Karpas-422 (cell line): ENCODE data around the gene KLHDC4. TPM values are rescaled to one million over a fixed set of nuclear protein-coding genes. Genes with fewer than 3 reads are reported as not detected.

Experiments
- DNase-seq: peaks from one replicate; pipeline ENCODE4 v3.0.0-alpha.2; 2015
- H2AFZ ChIP-seq: fragments of 200-600 bp; sonication (generic); 2 replicates; pipeline ENCODE4 v1.6.1; 2014; ENCODE audit warnings: antibody characterized with exemption, low read length, mixed read lengths
- H3K27ac ChIP-seq: fragments of 200-600 bp; sonication (generic); 2 replicates; pipeline ENCODE4 v1.5.1; 2014; ENCODE audit warnings: mild to moderate bottlenecking, low read length, moderate library complexity
- H3K27me3 ChIP-seq: fragments of 200-600 bp; sonication (generic); 2 replicates; pipeline ENCODE4 v1.6.1; 2014; ENCODE audit warnings: low read length, mixed read lengths
- H3K36me3 ChIP-seq: fragments of 200-600 bp; sonication (generic); 2 replicates; pipeline ENCODE4 v1.6.1; 2014; ENCODE audit warnings: low read length, mixed read lengths; ENCODE audit not compliant: insufficient read depth
- H3K4me1 ChIP-seq: fragments of 200-600 bp; sonication (generic); 2 replicates; pipeline ENCODE4 v1.6.1; 2014; ENCODE audit warnings: mild to moderate bottlenecking, low read length, mixed read lengths
- H3K4me2 ChIP-seq: fragments of 200-600 bp; sonication (generic); 2 replicates; pipeline ENCODE4 v1.6.1; 2014; ENCODE audit warnings: low read length, low read depth, mild to moderate bottlenecking; ENCODE audit not compliant: poor library complexity, severe bottlenecking
- H3K4me3 ChIP-seq: fragments of 200-600 bp; sonication (generic); 2 replicates; pipeline ENCODE4 v1.5.1; 2014; ENCODE audit warnings: mild to moderate bottlenecking, antibody characterized with exemption, low read length, mixed read lengths
- H3K79me2 ChIP-seq: fragments of 200-600 bp; sonication (generic); 2 replicates; pipeline ENCODE4 v1.6.1; 2014; ENCODE audit warnings: mild to moderate bottlenecking, low read length, mixed read lengths
- H3K9ac ChIP-seq: fragments of 200-600 bp; sonication (generic); 2 replicates; pipeline ENCODE4 v1.6.0; 2014; ENCODE audit warnings: low read length
- H3K9me2 ChIP-seq: fragments of 200-600 bp; sonication (generic), shearing (Covaris generic); replicated peaks from 2 replicates; pipeline ENCODE4 v1.6.0; 2014; ENCODE audit warnings: mild to moderate bottlenecking, low read length, moderate library complexity; ENCODE audit not compliant: insufficient read depth
- H3K9me3 ChIP-seq: fragments of 300-700, 200-600 bp; sonication (generic); 2 replicates; pipeline ENCODE4 v1.6.1; 2014; ENCODE audit warnings: low read length, mixed read lengths
- H4K20me1 ChIP-seq: fragments of 200-600 bp; sonication (generic); 2 replicates; pipeline ENCODE4 v1.6.1; 2014; ENCODE audit warnings: mild to moderate bottlenecking, antibody characterized with exemption, low read length, low read depth; ENCODE audit not compliant: insufficient read depth
- total RNA-seq: library from RNA; depleted of rRNA; stranded (reverse); fragments of >200 nt; shearing (Covaris generic); gene quantifications from 2 replicates; pipeline ENCODE4 v1.2.3, GENCODE V29; 2014; ENCODE audit warnings: low replicate concordance

The KLHDC4 gene
- total RNA-seq, 1 experiment from 2014 or later: 21.1 TPM

DNA sequence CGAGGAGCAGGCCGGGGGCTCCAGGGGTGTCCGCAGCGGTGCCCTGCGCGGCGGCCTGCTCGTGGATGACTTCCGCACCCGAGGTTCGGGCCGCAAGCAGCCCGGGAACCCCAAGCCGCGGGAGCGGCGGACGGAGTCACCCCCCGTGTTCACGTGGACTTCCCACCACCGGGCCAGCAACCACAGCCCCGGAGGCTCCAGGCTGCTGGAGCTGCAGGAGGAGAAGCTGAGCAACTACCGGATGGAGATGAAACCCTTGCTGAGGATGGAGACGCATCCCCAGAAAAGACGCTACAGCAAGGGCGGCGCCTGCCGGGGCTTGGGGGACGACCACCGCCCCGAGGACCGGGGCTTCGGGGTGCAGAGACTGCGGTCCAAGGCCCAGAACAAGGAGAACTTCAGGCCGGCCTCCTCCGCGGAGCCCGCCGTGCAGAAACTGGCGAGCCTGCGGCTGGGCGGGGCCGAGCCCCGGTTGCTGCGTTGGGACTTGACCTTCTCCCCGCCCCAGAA, 75.8 kb downstream of the KLHDC4 start:
- no peak overlapping the region for H3K9ac ChIP-seq
- no peaks in the 10 kb centered on the region for H3K9me2 ChIP-seq
- H3K4me1 ChIP-seq: no peaks in the 10 kb centered on the region
- H3K9me3 ChIP-seq: no peaks in the 10 kb centered on the region
- DNase-seq: no peak
- no peaks in the 10 kb centered on the region for H3K79me2 ChIP-seq
- H3K36me3 ChIP-seq: no peaks in the 10 kb centered on the region
- H2AFZ ChIP-seq: no peak overlapping the region
- H3K4me3 ChIP-seq: no peak overlapping the region
- no peaks in the 10 kb centered on the region for H4K20me1 ChIP-seq
- H3K27ac ChIP-seq: no peak overlapping the region
- no peaks in the 10 kb centered on the region for H3K27me3 ChIP-seq
- H3K4me2 ChIP-seq: no peak overlapping the region

DNA sequence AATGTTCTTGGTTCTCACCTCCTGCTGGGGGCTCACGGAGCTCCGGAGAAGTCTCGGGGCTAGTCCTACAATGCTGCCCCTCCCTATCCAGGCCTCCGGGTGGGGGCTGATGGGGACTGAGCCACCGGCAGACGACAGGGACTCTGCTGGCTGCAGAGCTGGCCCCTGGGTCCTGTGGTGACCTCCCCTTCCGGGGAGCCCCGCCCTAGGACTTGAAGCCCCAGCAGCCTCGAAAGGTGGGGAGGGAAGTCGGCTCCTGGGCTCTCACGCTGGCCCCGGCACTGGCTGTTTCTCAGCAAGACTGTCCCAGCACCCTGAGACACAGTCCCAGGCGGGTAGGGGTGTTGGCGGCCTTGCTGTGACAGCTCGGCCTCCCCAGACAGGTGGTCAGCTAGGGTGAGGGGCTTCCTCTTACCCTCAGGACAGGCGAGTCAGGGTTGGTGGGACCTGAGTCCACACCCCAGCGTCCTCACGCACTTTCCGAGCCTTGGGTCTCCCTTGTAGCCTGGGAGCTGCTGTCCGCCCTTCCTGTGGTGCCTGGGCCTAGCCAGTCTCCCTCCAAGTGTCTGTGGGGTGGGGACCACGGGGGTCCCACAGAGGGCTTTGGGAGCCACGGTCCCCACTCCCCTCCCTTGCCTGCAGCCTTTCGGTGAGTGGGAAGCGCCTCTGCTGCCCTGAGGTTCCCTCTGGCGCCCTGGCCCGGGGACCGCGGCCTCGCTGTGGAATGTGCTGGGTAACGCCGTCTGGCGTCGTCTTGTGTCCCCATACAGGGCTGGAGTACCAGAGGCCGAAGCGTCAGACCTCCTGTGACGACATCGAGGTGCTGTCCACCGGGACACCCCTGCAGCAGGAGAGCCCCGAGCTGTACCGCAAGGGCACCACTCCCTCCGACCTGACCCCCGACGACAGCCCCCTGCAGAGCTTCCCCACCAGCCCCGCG, 76.6 kb downstream of the KLHDC4 start:
- no peak overlapping the region for H3K4me3 ChIP-seq
- no peaks in the 10 kb centered on the region for H3K36me3 ChIP-seq
- H2AFZ ChIP-seq: no peak overlapping the region
- no peaks in the 10 kb centered on the region for H3K27me3 ChIP-seq
- no peaks in the 10 kb centered on the region for H4K20me1 ChIP-seq
- H3K27ac ChIP-seq: no peak overlapping the region
- no peak for DNase-seq
- no peaks in the 10 kb centered on the region for H3K9me2 ChIP-seq
- no peak overlapping the region for H3K4me2 ChIP-seq
- no peak overlapping the region for H3K9ac ChIP-seq
- H3K4me1 ChIP-seq: no peaks in the 10 kb centered on the region
- no peaks in the 10 kb centered on the region for H3K79me2 ChIP-seq
- no peaks in the 10 kb centered on the region for H3K9me3 ChIP-seq

DNA sequence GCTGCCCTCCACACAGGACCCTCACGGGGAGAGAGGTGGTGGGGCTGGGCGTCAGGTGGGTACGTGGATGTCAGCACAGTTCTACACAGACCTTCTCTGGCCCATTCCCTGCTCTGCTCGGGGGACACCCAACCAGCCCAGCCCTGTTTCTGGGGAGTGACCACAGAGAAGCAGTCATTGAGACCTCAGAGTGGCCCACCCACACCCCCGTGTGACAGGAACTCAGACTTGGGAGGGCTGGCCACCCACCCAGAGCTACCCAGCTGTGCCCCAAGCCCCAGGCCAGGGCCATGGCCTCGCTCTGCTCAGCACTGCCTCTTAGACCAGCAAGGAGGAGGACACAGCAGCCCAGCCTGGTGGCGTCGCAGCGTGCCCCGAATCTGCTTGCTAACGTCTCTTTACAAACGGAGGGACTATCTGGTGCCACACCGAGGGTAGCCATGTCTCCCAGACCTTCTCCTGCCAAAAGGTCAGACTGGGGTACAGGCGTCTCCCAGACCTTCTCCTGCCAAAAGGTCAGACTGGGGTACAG, 77.7 kb downstream of the KLHDC4 start:
- Histone ChIP-seq H3K27ac (no peak overlapping the region), H3K9ac (no peak overlapping the region), H3K4me3 (no peak overlapping the region), H3K9me3 (no peaks in the 10 kb centered on the region), H4K20me1 (no peaks in the 10 kb centered on the region), H3K79me2 (no peaks in the 10 kb centered on the region), H2AFZ (no peak overlapping the region), H3K4me2 (no peak overlapping the region), H3K4me1 (no peaks in the 10 kb centered on the region), H3K27me3 (no peaks in the 10 kb centered on the region), H3K36me3 (no peaks in the 10 kb centered on the region), H3K9me2 (no peaks in the 10 kb centered on the region)
- no peak for DNase-seq

DNA sequence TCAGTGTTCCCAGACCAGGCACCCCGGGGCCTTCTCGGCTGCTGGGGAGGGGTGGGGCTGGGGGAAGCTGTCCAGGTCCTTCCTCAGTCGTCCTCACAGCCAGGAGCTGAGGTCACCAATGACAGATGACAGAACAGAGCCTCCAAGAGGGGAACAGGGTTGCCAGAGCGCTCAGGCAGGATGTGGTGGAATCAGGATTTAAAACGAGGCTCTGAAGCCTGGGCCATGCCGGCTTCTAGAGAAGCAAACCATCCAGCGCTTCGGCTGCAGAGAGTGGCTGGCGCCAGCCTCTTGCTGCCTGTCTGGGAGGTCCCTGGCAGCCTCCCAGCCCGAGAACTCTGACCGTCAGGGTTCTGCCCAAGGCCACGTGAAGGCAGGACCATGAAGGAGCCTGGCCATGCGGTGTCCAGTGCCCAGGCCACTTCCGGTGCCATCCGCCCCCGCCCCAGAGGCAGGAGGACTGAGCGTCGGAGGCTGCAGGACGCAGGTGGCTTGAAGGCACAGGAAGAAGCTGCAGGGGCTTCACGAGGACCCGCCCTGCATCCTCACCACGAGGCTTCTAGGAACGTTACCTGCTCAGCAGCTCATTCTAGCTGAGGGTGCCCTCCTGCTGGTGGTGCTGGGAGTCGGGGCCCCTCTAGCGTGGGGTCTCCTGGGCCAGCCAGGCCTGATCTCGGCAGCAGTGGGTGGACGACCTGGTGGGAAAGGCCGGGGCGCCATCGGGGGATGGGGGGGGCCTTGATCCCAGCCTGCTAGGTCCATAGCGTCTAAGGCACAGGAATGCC, 78.5 kb downstream of the KLHDC4 start:
- no peaks in the 10 kb centered on the region for H3K79me2 ChIP-seq
- no peak overlapping the region for H3K27ac ChIP-seq
- H3K9me3 ChIP-seq: no peaks in the 10 kb centered on the region
- H4K20me1 ChIP-seq: no peaks in the 10 kb centered on the region
- no peak overlapping the region for H3K4me3 ChIP-seq
- no peak overlapping the region for H3K4me2 ChIP-seq
- H3K27me3 ChIP-seq: no peaks in the 10 kb centered on the region
- no peak overlapping the region for H2AFZ ChIP-seq
- no peak for DNase-seq
- H3K4me1 ChIP-seq: no peaks in the 10 kb centered on the region
- no peaks in the 10 kb centered on the region for H3K36me3 ChIP-seq
- no peak overlapping the region for H3K9ac ChIP-seq
- no peaks in the 10 kb centered on the region for H3K9me2 ChIP-seq

DNA sequence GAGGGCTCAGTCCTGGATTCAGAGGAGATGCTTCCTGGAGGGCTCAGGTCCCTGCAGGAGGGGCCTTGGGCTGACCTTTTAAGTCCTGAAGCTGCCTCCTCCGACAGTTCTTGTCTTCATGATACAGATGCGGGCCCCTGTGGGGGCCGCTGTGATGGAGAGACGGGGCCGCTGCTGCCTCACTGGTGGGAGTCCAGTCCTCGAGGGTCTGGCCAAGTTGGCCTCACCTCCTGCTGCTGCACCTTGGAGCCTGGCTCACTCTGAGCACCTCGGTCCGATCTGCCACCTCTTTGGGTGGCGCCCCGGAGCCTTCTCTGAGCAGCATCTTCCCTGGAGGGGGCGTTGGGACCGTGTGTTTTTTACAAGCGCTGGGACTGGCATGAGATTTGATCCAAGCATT, 79.1 kb downstream of the KLHDC4 start:
- Histone ChIP-seq H3K79me2 (no peaks in the 10 kb centered on the region), H3K27me3 (no peaks in the 10 kb centered on the region), H3K4me1 (no peaks in the 10 kb centered on the region), H3K9ac (no peak overlapping the region), H4K20me1 (no peaks in the 10 kb centered on the region), H3K4me2 (no peak overlapping the region), H3K4me3 (no peak overlapping the region), H3K27ac (no peak overlapping the region), H3K9me3 (no peaks in the 10 kb centered on the region), H3K9me2 (no peaks in the 10 kb centered on the region), H2AFZ (no peak overlapping the region), H3K36me3 (no peaks in the 10 kb centered on the region)
- no peak for DNase-seq

DNA sequence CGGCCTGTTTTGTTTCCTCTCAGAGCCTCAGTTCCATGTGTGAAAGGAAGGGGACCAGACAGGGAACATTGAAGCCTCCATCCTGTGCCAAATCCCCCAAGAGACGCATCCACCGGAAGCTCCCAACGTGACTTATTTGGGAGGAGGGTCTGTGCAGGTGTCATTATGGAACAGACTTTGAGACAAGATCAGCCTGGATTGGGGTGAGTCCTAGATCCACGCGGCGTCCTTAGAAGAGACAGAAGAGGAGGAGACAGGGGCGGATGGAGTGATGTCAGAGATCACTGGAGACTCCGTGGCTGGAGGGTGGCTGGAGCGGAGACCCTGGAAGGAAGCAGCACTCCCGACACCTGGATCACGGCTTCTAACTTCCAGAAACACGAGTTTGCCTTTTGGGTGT, 80.0 kb downstream of the KLHDC4 start:
- no peaks in the 10 kb centered on the region for H3K9me3 ChIP-seq
- H3K36me3 ChIP-seq: no peaks in the 10 kb centered on the region
- no peak overlapping the region for H3K4me2 ChIP-seq
- H4K20me1 ChIP-seq: no peaks in the 10 kb centered on the region
- DNase-seq: no peak
- H3K4me1 ChIP-seq: no peaks in the 10 kb centered on the region
- no peak overlapping the region for H3K9ac ChIP-seq
- no peak overlapping the region for H3K4me3 ChIP-seq
- no peaks in the 10 kb centered on the region for H3K79me2 ChIP-seq
- no peaks in the 10 kb centered on the region for H3K9me2 ChIP-seq
- no peaks in the 10 kb centered on the region for H3K27me3 ChIP-seq
- H2AFZ ChIP-seq: no peak overlapping the region
- H3K27ac ChIP-seq: no peak overlapping the region

DNA sequence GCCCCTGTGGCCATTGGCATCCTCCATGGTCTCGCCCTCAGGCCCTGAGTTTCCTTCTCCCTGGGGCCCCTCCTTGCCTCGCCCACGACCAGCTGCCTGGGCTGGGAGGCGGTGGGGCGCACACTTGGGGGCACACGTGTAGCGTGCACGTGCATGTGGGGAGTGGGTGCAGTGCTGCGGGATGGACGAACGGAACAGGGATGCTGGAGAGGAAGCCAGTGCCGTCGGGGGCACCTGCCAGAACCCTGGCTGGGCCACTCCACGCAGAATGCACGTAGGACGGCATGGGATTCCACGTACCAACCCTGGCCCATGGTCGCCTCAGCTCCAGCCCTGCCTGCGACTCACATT, 80.4 kb downstream of the KLHDC4 start:
- no peak overlapping the region for H3K27ac ChIP-seq
- no peaks in the 10 kb centered on the region for H3K36me3 ChIP-seq
- H3K9me2 ChIP-seq: no peaks in the 10 kb centered on the region
- H3K27me3 ChIP-seq: no peaks in the 10 kb centered on the region
- no peaks in the 10 kb centered on the region for H4K20me1 ChIP-seq
- H3K9me3 ChIP-seq: no peaks in the 10 kb centered on the region
- no peak overlapping the region for H3K9ac ChIP-seq
- no peak for DNase-seq
- no peak overlapping the region for H2AFZ ChIP-seq
- no peaks in the 10 kb centered on the region for H3K79me2 ChIP-seq
- H3K4me3 ChIP-seq: no peak overlapping the region
- H3K4me2 ChIP-seq: no peak overlapping the region
- H3K4me1 ChIP-seq: no peaks in the 10 kb centered on the region
